ENCODE measurements around the gene PSMC4. TPM values are rescaled to one million over a fixed set of nuclear protein-coding genes. Genes with fewer than 3 reads are reported as not detected.

Gene PSMC4
- total RNA-seq, 1 experiment from 2014 or later, result 120 TPM

DNA sequence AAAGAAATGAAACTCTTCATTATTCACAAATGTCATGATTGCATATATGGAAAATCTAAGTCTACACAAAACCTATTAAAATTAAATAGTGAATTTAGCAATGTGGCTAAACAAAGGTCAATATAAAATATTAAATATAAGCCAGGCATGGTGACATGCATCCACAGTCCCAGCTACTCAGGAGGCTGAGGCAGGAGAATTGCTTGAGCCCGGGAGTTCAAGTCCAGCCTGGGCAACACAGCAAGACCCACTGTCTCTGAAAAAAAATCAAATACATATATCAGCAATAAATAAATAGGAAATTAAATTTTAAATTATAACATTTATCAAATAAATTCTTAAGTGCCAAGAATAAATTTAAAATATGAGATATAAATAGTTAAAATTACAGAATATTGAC, 11.9 kb downstream of the PSMC4 start:
- H3K4me1 ChIP-seq (ENCODE audit: control insufficient read depth in 1 of 2, insufficient read depth in 2 of 2, low read length in 2 of 2), result no peaks in the 10 kb centered on the region
- H3K9me2 ChIP-seq (ENCODE audit: insufficient read depth), result no peaks in the 10 kb centered on the region
- no peak for DNase-seq (ENCODE audit: low read depth, low spot score)
- H3K9me3 ChIP-seq (ENCODE audit: control insufficient read depth in 1 of 2, insufficient read depth in 1 of 2, low read depth in 1 of 2, low read length in 2 of 2), result peaks cover 15 to 21% of the 10 kb centered on the region in 2 experiments; a peak in 3 of 4 replicates
- POLR2A ChIA-PET, result no interaction called here
- H3K9ac ChIP-seq (ENCODE audit: low read length), result no peak overlapping the region
- peaks cover 26 to 53% of the 10 kb centered on the region in 2 experiments for H3K36me3 ChIP-seq (ENCODE audit: control insufficient read depth in 1 of 2, insufficient read depth in 2 of 2, low read length in 2 of 2)
- no peak overlapping the region for H3K27ac ChIP-seq (ENCODE audit: low read depth, low read length)
- no peaks in the 10 kb centered on the region for H4K20me1 ChIP-seq (ENCODE audit: insufficient read depth)
- ATAC-seq, result no peak
- H3K4me3 ChIP-seq (replicated peaks in 1 of 2; ENCODE audit: low read depth in 1 of 2, low read length in 2 of 2), result no peak overlapping the region
- intact Hi-C loops (cut with micrococcal nuclease), result no loop called here
- H3K27me3 ChIP-seq (ENCODE audit: insufficient read depth, low read length), result no peaks in the 10 kb centered on the region
- peaks cover 70% of the 10 kb centered on the region for H3K79me2 ChIP-seq (ENCODE audit: insufficient read depth, low read length)
- no TSS peak for BruUV-seq (replicated peaks)
- no peak overlapping the region for H3K4me2 ChIP-seq (ENCODE audit: low read length)
- no peak overlapping the region for H2AFZ ChIP-seq (ENCODE audit: low read depth, low read length, poor library complexity, severe bottlenecking)
- TF ChIP-seq ZFX (IDR thresholded peaks at IDR 0.05) (no peak), ZNF274 (IDR thresholded peaks at IDR 0.05; ENCODE audit: low read depth, low read length) (no peak), JUND (IDR thresholded peaks at IDR 0.05) (no peak), EZH2phosphoT487 (IDR thresholded peaks at IDR 0.05; ENCODE audit: borderline replicate concordance) (no peak), POLR2A (IDR thresholded peaks at IDR 0.05; ENCODE audit: borderline replicate concordance, extremely low read depth, insufficient read depth, insufficient read length) (no peak), TCF7L2 (IDR thresholded peaks at IDR 0.05; ENCODE audit: borderline replicate concordance, extremely low read depth, insufficient read depth, insufficient read length) (no peak), EGR1 (IDR thresholded peaks at IDR 0.05; ENCODE audit: low read depth) (no peak), SIN3A (IDR thresholded peaks at IDR 0.05; ENCODE audit: low read depth) (no peak), CBX3 (IDR thresholded peaks at IDR 0.05; ENCODE audit: low read depth) (no peak), RAD21 (IDR thresholded peaks at IDR 0.05; ENCODE audit: low read depth) (no peak), FOSL1 (IDR thresholded peaks at IDR 0.05; ENCODE audit: low read depth) (no peak), ELF1 (IDR thresholded peaks at IDR 0.05; ENCODE audit: borderline replicate concordance, low read depth) (no peak), SRF (IDR thresholded peaks at IDR 0.05; ENCODE audit: low read depth) (no peak), EZH2 (IDR thresholded peaks at IDR 0.05) (no peak), POLR2AphosphoS5 (IDR thresholded peaks at IDR 0.05; ENCODE audit: low read depth, low read length) (no peak), YY1 (IDR thresholded peaks at IDR 0.05; ENCODE audit: extremely low read depth, insufficient replicate concordance, low read depth, low read length) (no peak), CEBPB (IDR thresholded peaks at IDR 0.05; ENCODE audit: low read depth) (no peak)
- TF ChIP-seq, protein P1, sequence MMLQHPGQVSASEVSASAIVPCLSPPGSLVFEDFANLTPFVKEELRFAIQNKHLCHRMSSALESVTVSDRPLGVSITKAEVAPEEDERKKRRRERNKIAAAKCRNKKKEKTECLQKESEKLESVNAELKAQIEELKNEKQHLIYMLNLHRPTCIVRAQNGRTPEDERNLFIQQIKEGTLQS (IDR thresholded peaks at IDR 0.05), result no peak
- TF ChIP-seq, protein P2, sequence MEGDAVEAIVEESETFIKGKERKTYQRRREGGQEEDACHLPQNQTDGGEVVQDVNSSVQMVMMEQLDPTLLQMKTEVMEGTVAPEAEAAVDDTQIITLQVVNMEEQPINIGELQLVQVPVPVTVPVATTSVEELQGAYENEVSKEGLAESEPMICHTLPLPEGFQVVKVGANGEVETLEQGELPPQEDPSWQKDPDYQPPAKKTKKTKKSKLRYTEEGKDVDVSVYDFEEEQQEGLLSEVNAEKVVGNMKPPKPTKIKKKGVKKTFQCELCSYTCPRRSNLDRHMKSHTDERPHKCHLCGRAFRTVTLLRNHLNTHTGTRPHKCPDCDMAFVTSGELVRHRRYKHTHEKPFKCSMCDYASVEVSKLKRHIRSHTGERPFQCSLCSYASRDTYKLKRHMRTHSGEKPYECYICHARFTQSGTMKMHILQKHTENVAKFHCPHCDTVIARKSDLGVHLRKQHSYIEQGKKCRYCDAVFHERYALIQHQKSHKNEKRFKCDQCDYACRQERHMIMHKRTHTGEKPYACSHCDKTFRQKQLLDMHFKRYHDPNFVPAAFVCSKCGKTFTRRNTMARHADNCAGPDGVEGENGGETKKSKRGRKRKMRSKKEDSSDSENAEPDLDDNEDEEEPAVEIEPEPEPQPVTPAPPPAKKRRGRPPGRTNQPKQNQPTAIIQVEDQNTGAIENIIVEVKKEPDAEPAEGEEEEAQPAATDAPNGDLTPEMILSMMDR (IDR thresholded peaks at IDR 0.05 in 2 of 3, conservative IDR thresholded peaks at IDR 0.05 in 1 of 3; ENCODE audit: borderline replicate concordance in 1 of 3, insufficient read depth in 1 of 3, low read depth in 2 of 3, low read length in 2 of 3), result no peak
- CTCF ChIA-PET, result no interaction called here
- RAD21 ChIA-PET (ENCODE audit: low non-redundant PET in 1 of 2, low total read pairs in 2 of 2, uncharacterized antibody in 2 of 2, unreplicated experiment in 2 of 2), result no interaction called here

All from HCT116 (cell line).